HCT116 (cell line): ENCODE data around the gene CDCP2. TPM values are rescaled to one million over a fixed set of nuclear protein-coding genes. Genes with fewer than 3 reads are reported as not detected.

Experiments used
- ATAC-seq: fragments of 200-7000 bp; cut with Tn5 transposase; 2 replicates; pipeline ENCODE4 v1.9.1; 2020; ENCODE audit warnings: mild to moderate bottlenecking, moderate library complexity
- BruUV-seq: library from RNA; stranded (reverse); fragments of 400-500 nt; replicated peaks from 2 replicates; lab custom pipeline; 2021; lab: Mats Ljungman, UMichigan
- CTCF ChIA-PET: fragments of 300-600 bp; sonication (Branson Sonifier 250); formaldehyde crosslinking; loops from one replicate; lab custom pipeline; 2021; ENCODE audit warnings: antibody characterized with exemption; lab: Charles Lee
- POLR2A ChIA-PET: fragments of 300-600, 350-600 bp; sonication (Branson Sonifier 250); formaldehyde crosslinking; loops from one replicate; lab custom pipeline; 2021; ENCODE audit warnings: antibody characterized with exemption; lab: Charles Lee
- RAD21 ChIA-PET, 2 experiments: fragments of 300-600 bp; sonication (Branson Sonifier 250); formaldehyde crosslinking; loops; one replicate each; lab custom pipeline; 2023; ENCODE audit warnings: low total read pairs in 2 of 2; ENCODE audit not compliant: uncharacterized antibody in 2 of 2, unreplicated experiment in 2 of 2, low non-redundant PET in 1 of 2; lab: Charles Lee
- DNase-seq: peaks from one replicate; pipeline ENCODE4 v3.0.0-alpha.2; 2010; ENCODE audit warnings: low read depth, low spot score
- H2AFZ ChIP-seq: fragments of 200-600 bp; shearing (Covaris generic), sonication (generic); 2 replicates; pipeline ENCODE4 v1.6.1; 2017; ENCODE audit warnings: low read depth, mixed run types, mixed read lengths, antibody characterized with exemption, low read length; ENCODE audit not compliant: poor library complexity, severe bottlenecking
- H3K27ac ChIP-seq: 2 replicates; pipeline ENCODE4 v1.5.1; 2012; ENCODE audit warnings: low read depth, low read length
- H3K27me3 ChIP-seq: fragments of 200-600 bp; sonication (generic); 2 replicates; pipeline ENCODE4 v1.6.1; 2016; ENCODE audit warnings: mixed run types, low read length, mixed read lengths; ENCODE audit not compliant: insufficient read depth
- H3K36me3 ChIP-seq, 2 experiments: fragments of 200-500 bp in 1 of 2; fragments of 200-600 bp in 1 of 2; sonication (Bioruptor generic) in 1 of 2; sonication (generic) in 1 of 2; 2 replicates each; pipeline versions ENCODE4 v1.5.1 to v1.6.1; 2014 to 2016; ENCODE audit warnings: low read length in 2 of 2, inconsistent platforms in 1 of 2, mixed read lengths in 1 of 2, mixed run types in 1 of 2; ENCODE audit not compliant: insufficient read depth in 2 of 2, control insufficient read depth in 1 of 2
- H3K4me1 ChIP-seq, 2 experiments: fragments of 200-600 bp in 1 of 2; sonication (generic) in 1 of 2; 2 replicates each; pipeline versions ENCODE4 v1.5.1 to v1.6.1; 2012 to 2017; ENCODE audit warnings: low read length in 2 of 2, inconsistent platforms in 1 of 2, mild to moderate bottlenecking in 1 of 2, mixed read lengths in 1 of 2, mixed run types in 1 of 2, moderate library complexity in 1 of 2; ENCODE audit not compliant: insufficient read depth in 2 of 2, control insufficient read depth in 1 of 2
- H3K4me2 ChIP-seq: fragments of 200-600 bp; sonication (generic); 2 replicates; pipeline ENCODE4 v1.6.1; 2017; ENCODE audit warnings: mixed run types, low read length, mixed read lengths
- H3K4me3 ChIP-seq, 2 experiments: fragments of 200-600 bp in 1 of 2; sonication (generic) in 1 of 2; replicated peaks in 1 of 2; 2 replicates each; pipeline ENCODE4 v1.5.1; 2011 to 2016; ENCODE audit warnings: low read length in 2 of 2, control low read depth in 1 of 2, low read depth in 1 of 2, mild to moderate bottlenecking in 1 of 2, mixed read lengths in 1 of 2, mixed run types in 1 of 2
- H3K79me2 ChIP-seq: fragments of 200-600 bp; sonication (generic); 2 replicates; pipeline ENCODE4 v1.6.1; 2017; ENCODE audit warnings: mild to moderate bottlenecking, mixed run types, low read length, moderate library complexity, mixed read lengths; ENCODE audit not compliant: insufficient read depth
- H3K9ac ChIP-seq: fragments of 200-600 bp; sonication (generic); 2 replicates; pipeline ENCODE4 v1.6.1; 2016; ENCODE audit warnings: low read length, mixed read lengths
- H3K9me2 ChIP-seq: fragments of 200-600 bp; sonication (generic), shearing (Covaris generic); 2 replicates; pipeline ENCODE4 v1.6.1; 2017; ENCODE audit warnings: mixed run types, mild to moderate bottlenecking, moderate library complexity; ENCODE audit not compliant: insufficient read depth
- H3K9me3 ChIP-seq, 2 experiments: fragments of 200-500 bp in 1 of 2; fragments of 200-600 bp in 1 of 2; sonication (Bioruptor generic) in 1 of 2; sonication (generic) in 1 of 2; 2 replicates each; pipeline ENCODE4 v1.6.1; 2014 to 2017; ENCODE audit warnings: low read length in 2 of 2, mixed read lengths in 2 of 2, inconsistent platforms in 1 of 2, low read depth in 1 of 2, mild to moderate bottlenecking in 1 of 2, mixed run types in 1 of 2, moderate library complexity in 1 of 2; ENCODE audit not compliant: control insufficient read depth in 1 of 2, insufficient read depth in 1 of 2
- H4K20me1 ChIP-seq: fragments of 200-600 bp; sonication (generic), shearing (Covaris generic); 2 replicates; pipeline ENCODE4 v1.6.1; 2017; ENCODE audit warnings: mixed run types, mild to moderate bottlenecking, moderate library complexity; ENCODE audit not compliant: insufficient read depth
- CBX3 ChIP-seq: IDR thresholded peaks from 2 replicates; pipeline ENCODE4 v1.6.1; 2012; ENCODE audit warnings: low read depth
- EGR1 ChIP-seq: IDR thresholded peaks from 2 replicates; pipeline ENCODE4 v1.6.1; 2012; ENCODE audit warnings: low read depth
- ELF1 ChIP-seq: IDR thresholded peaks from 2 replicates; pipeline ENCODE4 v1.6.1; 2012; ENCODE audit warnings: low read depth, borderline replicate concordance
- EZH2 ChIP-seq: fragments of 200-600 bp; sonication (generic); IDR thresholded peaks from 2 replicates; pipeline ENCODE4 v1.6.1; 2017; ENCODE audit warnings: antibody characterized with exemption, mixed run types
- EZH2phosphoT487 ChIP-seq: fragments of 200-600 bp; IDR thresholded peaks from 2 replicates; pipeline ENCODE4 v1.6.1; 2018; ENCODE audit warnings: antibody characterized with exemption, borderline replicate concordance
- FOSL1 ChIP-seq: IDR thresholded peaks from 2 replicates; pipeline ENCODE4 v1.6.1; 2012; ENCODE audit warnings: low read depth
- JUND ChIP-seq: IDR thresholded peaks from 2 replicates; pipeline ENCODE4 v1.6.1; 2012
- RAD21 ChIP-seq: IDR thresholded peaks from 2 replicates; pipeline ENCODE4 v1.6.1; 2012; ENCODE audit warnings: low read depth, mild to moderate bottlenecking
- SIN3A ChIP-seq: IDR thresholded peaks from 2 replicates; pipeline ENCODE4 v1.6.1; 2012; ENCODE audit warnings: low read depth
- SP1 ChIP-seq: IDR thresholded peaks from 2 replicates; pipeline ENCODE4 v1.6.1; 2012; ENCODE audit warnings: low read depth
- SRF ChIP-seq: IDR thresholded peaks from 2 replicates; pipeline ENCODE4 v1.6.1; 2012; ENCODE audit warnings: low read depth
- TCF7L2 ChIP-seq: IDR thresholded peaks from 2 replicates; pipeline ENCODE4 v1.7.0; 2011; ENCODE audit warnings: borderline replicate concordance, inconsistent platforms; ENCODE audit not compliant: insufficient read depth, insufficient read length; ENCODE audit errors: extremely low read depth
- YY1 ChIP-seq: IDR thresholded peaks from 2 replicates; pipeline ENCODE4 v1.6.1; 2011; ENCODE audit warnings: low read length, low read depth, moderate library complexity, mild to moderate bottlenecking; ENCODE audit not compliant: insufficient replicate concordance; ENCODE audit errors: extremely low read depth
- ZNF274 ChIP-seq: fragments of 200-500 bp; sonication (Bioruptor generic); IDR thresholded peaks from 2 replicates; pipeline ENCODE4 v1.6.1; 2014; ENCODE audit warnings: mild to moderate bottlenecking, low read depth, low read length, inconsistent platforms
- intact Hi-C: fragments of 100-400 bp; cut with micrococcal nuclease; formaldehyde crosslinking; loops from 2 replicates; pipeline ENCODE4 v1.10.0; 2022
- total RNA-seq: library from RNA; stranded (reverse); gene quantifications from one replicate; pipeline ENCODE4 v1.2.1, GENCODE V29; 2021; ENCODE audit not compliant: unreplicated experiment
- TF ChIP-seq, protein P1 (sequence below): IDR thresholded peaks from 2 replicates; pipeline ENCODE4 v1.6.1; 2011; ENCODE audit warnings: mild to moderate bottlenecking, low read length, moderate library complexity; ENCODE audit not compliant: insufficient replicate concordance; ENCODE audit errors: extremely low read depth
- TF ChIP-seq, protein P2 (sequence below), 3 experiments: fragments of 200-600 bp in 1 of 3; sonication (generic) in 1 of 3; IDR thresholded peaks in 2 of 3; conservative IDR thresholded peaks in 1 of 3; 2 replicates each; pipeline ENCODE4 v1.5.1; 2012 to 2017; ENCODE audit warnings: low read depth in 2 of 3, low read length in 2 of 3, antibody characterized with exemption in 1 of 3, borderline replicate concordance in 1 of 3, control low read depth in 1 of 3, mild to moderate bottlenecking in 1 of 3, mixed read lengths in 1 of 3, mixed run types in 1 of 3, moderate library complexity in 1 of 3; ENCODE audit not compliant: insufficient read depth in 1 of 3
- TF ChIP-seq, protein P3 (sequence below): IDR thresholded peaks from 2 replicates; pipeline ENCODE4 v1.6.1; 2012; ENCODE audit warnings: low read depth
- TF ChIP-seq, protein P4 (sequence below): IDR thresholded peaks from 2 replicates; pipeline ENCODE4 v1.6.1; 2012
- TF ChIP-seq, protein P5 (sequence below): IDR thresholded peaks from 2 replicates; pipeline ENCODE4 v1.6.1; 2012

CDCP2 gene
- total RNA-seq, 1 experiment from 2014 or later = 0.22 TPM

DNA sequence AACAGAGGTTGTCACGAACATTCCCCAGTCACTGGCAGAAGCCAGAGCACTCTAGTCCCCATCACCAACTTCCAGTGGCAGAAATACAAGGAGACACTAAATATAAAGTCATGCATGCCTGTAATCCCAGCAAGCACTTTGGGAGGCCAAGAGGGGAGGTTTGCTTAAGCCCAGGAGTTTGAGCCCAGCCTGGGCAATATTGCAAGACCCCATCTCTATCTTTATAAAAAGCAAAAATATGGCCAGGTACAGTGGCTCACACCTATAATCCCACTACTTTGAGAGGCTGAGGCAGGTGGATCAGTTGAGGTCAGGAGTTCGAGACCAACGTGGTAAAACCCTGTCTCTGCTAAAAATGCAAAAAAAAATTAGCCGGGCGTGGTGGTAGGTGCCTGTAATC is 40.7 kb upstream of the CDCP2 start:
- Histone ChIP-seq H3K4me1 (no peaks in the 10 kb centered on the region), H3K27ac (no peak overlapping the region), H3K79me2 (no peaks in the 10 kb centered on the region), H3K27me3 (no peaks in the 10 kb centered on the region), H3K9me2 (no peaks in the 10 kb centered on the region), H3K9me3 (no peaks in the 10 kb centered on the region), H4K20me1 (no peaks in the 10 kb centered on the region), H3K4me2 (no peak overlapping the region), H3K4me3 (no peak overlapping the region), H3K9ac (no peak overlapping the region), H2AFZ (no peak overlapping the region), H3K36me3 (0 out of 4 replicates have a peak, but pooled peaks cover 0 to 3% of the 10 kb centered on the region in 2 experiments)
- ChIA-PET CTCF (no interaction called here), RAD21 (no interaction called here), POLR2A (no interaction called here)
- TF ChIP-seq SIN3A (no peak), RAD21 (no peak), EGR1 (no peak), FOSL1 (no peak), ZNF274 (no peak), SP1 (no peak), ELF1 (no peak), YY1 (no peak), JUND (no peak), CBX3 (no peak), EZH2phosphoT487 (no peak), EZH2 (no peak), TCF7L2 (no peak), SRF (no peak)
- TF ChIP-seq, protein P1, sequence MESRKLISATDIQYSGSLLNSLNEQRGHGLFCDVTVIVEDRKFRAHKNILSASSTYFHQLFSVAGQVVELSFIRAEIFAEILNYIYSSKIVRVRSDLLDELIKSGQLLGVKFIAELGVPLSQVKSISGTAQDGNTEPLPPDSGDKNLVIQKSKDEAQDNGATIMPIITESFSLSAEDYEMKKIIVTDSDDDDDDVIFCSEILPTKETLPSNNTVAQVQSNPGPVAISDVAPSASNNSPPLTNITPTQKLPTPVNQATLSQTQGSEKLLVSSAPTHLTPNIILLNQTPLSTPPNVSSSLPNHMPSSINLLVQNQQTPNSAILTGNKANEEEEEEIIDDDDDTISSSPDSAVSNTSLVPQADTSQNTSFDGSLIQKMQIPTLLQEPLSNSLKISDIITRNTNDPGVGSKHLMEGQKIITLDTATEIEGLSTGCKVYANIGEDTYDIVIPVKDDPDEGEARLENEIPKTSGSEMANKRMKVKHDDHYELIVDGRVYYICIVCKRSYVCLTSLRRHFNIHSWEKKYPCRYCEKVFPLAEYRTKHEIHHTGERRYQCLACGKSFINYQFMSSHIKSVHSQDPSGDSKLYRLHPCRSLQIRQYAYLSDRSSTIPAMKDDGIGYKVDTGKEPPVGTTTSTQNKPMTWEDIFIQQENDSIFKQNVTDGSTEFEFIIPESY = no peak
- TF ChIP-seq, protein P2, sequence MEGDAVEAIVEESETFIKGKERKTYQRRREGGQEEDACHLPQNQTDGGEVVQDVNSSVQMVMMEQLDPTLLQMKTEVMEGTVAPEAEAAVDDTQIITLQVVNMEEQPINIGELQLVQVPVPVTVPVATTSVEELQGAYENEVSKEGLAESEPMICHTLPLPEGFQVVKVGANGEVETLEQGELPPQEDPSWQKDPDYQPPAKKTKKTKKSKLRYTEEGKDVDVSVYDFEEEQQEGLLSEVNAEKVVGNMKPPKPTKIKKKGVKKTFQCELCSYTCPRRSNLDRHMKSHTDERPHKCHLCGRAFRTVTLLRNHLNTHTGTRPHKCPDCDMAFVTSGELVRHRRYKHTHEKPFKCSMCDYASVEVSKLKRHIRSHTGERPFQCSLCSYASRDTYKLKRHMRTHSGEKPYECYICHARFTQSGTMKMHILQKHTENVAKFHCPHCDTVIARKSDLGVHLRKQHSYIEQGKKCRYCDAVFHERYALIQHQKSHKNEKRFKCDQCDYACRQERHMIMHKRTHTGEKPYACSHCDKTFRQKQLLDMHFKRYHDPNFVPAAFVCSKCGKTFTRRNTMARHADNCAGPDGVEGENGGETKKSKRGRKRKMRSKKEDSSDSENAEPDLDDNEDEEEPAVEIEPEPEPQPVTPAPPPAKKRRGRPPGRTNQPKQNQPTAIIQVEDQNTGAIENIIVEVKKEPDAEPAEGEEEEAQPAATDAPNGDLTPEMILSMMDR (IDR thresholded peaks at IDR 0.05 in 2 of 3, conservative IDR thresholded peaks at IDR 0.05 in 1 of 3; ENCODE audit: borderline replicate concordance in 1 of 3, insufficient read depth in 1 of 3, low read depth in 2 of 3, low read length in 2 of 3) = no peak
- TF ChIP-seq, protein P3, sequence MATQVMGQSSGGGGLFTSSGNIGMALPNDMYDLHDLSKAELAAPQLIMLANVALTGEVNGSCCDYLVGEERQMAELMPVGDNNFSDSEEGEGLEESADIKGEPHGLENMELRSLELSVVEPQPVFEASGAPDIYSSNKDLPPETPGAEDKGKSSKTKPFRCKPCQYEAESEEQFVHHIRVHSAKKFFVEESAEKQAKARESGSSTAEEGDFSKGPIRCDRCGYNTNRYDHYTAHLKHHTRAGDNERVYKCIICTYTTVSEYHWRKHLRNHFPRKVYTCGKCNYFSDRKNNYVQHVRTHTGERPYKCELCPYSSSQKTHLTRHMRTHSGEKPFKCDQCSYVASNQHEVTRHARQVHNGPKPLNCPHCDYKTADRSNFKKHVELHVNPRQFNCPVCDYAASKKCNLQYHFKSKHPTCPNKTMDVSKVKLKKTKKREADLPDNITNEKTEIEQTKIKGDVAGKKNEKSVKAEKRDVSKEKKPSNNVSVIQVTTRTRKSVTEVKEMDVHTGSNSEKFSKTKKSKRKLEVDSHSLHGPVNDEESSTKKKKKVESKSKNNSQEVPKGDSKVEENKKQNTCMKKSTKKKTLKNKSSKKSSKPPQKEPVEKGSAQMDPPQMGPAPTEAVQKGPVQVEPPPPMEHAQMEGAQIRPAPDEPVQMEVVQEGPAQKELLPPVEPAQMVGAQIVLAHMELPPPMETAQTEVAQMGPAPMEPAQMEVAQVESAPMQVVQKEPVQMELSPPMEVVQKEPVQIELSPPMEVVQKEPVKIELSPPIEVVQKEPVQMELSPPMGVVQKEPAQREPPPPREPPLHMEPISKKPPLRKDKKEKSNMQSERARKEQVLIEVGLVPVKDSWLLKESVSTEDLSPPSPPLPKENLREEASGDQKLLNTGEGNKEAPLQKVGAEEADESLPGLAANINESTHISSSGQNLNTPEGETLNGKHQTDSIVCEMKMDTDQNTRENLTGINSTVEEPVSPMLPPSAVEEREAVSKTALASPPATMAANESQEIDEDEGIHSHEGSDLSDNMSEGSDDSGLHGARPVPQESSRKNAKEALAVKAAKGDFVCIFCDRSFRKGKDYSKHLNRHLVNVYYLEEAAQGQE = no peak
- TF ChIP-seq, protein P4, sequence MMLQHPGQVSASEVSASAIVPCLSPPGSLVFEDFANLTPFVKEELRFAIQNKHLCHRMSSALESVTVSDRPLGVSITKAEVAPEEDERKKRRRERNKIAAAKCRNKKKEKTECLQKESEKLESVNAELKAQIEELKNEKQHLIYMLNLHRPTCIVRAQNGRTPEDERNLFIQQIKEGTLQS = no peak
- TF ChIP-seq, protein P5, sequence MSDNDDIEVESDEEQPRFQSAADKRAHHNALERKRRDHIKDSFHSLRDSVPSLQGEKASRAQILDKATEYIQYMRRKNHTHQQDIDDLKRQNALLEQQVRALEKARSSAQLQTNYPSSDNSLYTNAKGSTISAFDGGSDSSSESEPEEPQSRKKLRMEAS = no peak
- ATAC-seq (no peak), DNase-seq (no peak)
- intact Hi-C loops = no loop called here
- BruUV-seq = no TSS peak
